Neural progenitor cell (in vitro differentiated cells): Measurements from ENCODE around the gene TRAF2.

Source experiments
- EZH2phosphoT487 ChIP-seq: fragments of 200-600 bp; sonication (generic); IDR thresholded peaks from 2 replicates; pipeline ENCODE4 v1.6.1; 2017; ENCODE audit warnings: antibody characterized with exemption
- TF ChIP-seq, protein P1 (sequence below): fragments of 200-600 bp; sonication (generic); IDR thresholded peaks from 2 replicates; pipeline ENCODE4 v1.5.1; 2017; ENCODE audit warnings: antibody characterized with exemption, mild to moderate bottlenecking

- TF ChIP-seq, protein P1, sequence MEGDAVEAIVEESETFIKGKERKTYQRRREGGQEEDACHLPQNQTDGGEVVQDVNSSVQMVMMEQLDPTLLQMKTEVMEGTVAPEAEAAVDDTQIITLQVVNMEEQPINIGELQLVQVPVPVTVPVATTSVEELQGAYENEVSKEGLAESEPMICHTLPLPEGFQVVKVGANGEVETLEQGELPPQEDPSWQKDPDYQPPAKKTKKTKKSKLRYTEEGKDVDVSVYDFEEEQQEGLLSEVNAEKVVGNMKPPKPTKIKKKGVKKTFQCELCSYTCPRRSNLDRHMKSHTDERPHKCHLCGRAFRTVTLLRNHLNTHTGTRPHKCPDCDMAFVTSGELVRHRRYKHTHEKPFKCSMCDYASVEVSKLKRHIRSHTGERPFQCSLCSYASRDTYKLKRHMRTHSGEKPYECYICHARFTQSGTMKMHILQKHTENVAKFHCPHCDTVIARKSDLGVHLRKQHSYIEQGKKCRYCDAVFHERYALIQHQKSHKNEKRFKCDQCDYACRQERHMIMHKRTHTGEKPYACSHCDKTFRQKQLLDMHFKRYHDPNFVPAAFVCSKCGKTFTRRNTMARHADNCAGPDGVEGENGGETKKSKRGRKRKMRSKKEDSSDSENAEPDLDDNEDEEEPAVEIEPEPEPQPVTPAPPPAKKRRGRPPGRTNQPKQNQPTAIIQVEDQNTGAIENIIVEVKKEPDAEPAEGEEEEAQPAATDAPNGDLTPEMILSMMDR, result no peak
- no peak for TF ChIP-seq EZH2phosphoT487
These were observed 48.0 kb downstream of the TRAF2 start for GRCh38 chr9:136934277-136934676.
